Stimulated activated naive CD4-positive, alpha-beta T cell treated with Interleukin-2 at 50 U/mL for 16 hours (primary cell): ENCODE data around the gene C3.
A peak's percentile ranks its signal among the peaks of the same experiment; 100 is the strongest.
"Not testable (repeated sequence)": the region's sequence is repeated elsewhere in the genome, so short reads cannot be mapped to it uniquely, and the experiment has no call there.

ENCODE experiments used
- DNase-seq: peaks from one replicate; lab custom pipeline; 2025; lab: John Stamatoyannopoulos, UW

C3 gene

GRCh38 chr19:6690160-6690885 is 30.1 kb downstream of the C3 start:
- no peak for DNase-seq

- no peak for DNase-seq
These were observed 33.3 kb downstream of the C3 start for GRCh38 chr19:6687114-6687513.

- no peak for DNase-seq
These were observed 33.8 kb downstream of the C3 start for GRCh38 chr19:6686628-6686975.

GRCh38 chr19:6685962-6686627 is 34.4 kb downstream of the C3 start:
- no peak for DNase-seq

GRCh38 chr19:6685482-6685881 is 35.0 kb downstream of the C3 start:
- DNase-seq: no peak

- DNase-seq: no peak
These were observed 36.5 kb downstream of the C3 start for GRCh38 chr19:6683971-6684370.

- no peak for DNase-seq
These were observed 37.8 kb downstream of the C3 start for GRCh38 chr19:6682607-6683128.

GRCh38 chr19:6680141-6680540 is 40.3 kb downstream of the C3 start:
- no peak for DNase-seq

- DNase-seq: no peak
These were observed 41.3 kb downstream of the C3 start for GRCh38 chr19:6679139-6679538.

GRCh38 chr19:6678690-6679109 is 41.8 kb downstream of the C3 start:
- DNase-seq: peak; percentile 82

GRCh38 chr19:6677883-6678689 is 42.4 kb downstream of the C3 start:
- DNase-seq: peak; percentile 24

GRCh38 chr19:6677495-6677882 is 43.0 kb downstream of the C3 start:
- no peak for DNase-seq

- no peak for DNase-seq
These were observed 44.2 kb downstream of the C3 start for GRCh38 chr19:6676288-6676687.

GRCh38 chr19:6674868-6675305 is 45.6 kb downstream of the C3 start:
- DNase-seq: peak; percentile 94

- DNase-seq: not testable (repeated sequence)
These were observed 46.0 kb downstream of the C3 start for GRCh38 chr19:6674408-6674807.

GRCh38 chr19:6672693-6673290 is 47.7 kb downstream of the C3 start:
- no peak for DNase-seq

GRCh38 chr19:6671960-6672359 is 48.5 kb downstream of the C3 start:
- DNase-seq: no peak

GRCh38 chr19:6668691-6669090 is 51.8 kb downstream of the C3 start:
- DNase-seq: peak; percentile 17

- DNase-seq: peak; percentile 58
These were observed 53.3 kb downstream of the C3 start for GRCh38 chr19:6667114-6667627.

GRCh38 chr19:6664916-6665315 is 55.5 kb downstream of the C3 start:
- DNase-seq: no peak

- peak; percentile 58 for DNase-seq
These were observed 56.9 kb downstream of the C3 start for GRCh38 chr19:6663236-6664201.
